Suppressor macrophage (primary cell): ENCODE data around the gene SP6.

Experiments used
- DNase-seq, 4 experiments: peaks; one replicate each; pipeline ENCODE4 v3.0.0-alpha.2; 2020 to 2022
- total RNA-seq, 17 experiments: gene quantifications; one replicate each; lab custom pipeline; 2026; ENCODE audit warnings: mixed read lengths in 6 of 17, inconsistent platforms in 3 of 17; lab: John Stamatoyannopoulos, UW

Gene SP6
- 0 to 1.1 (median 0.05) reads per million in 17 experiments for total RNA-seq

DNA sequence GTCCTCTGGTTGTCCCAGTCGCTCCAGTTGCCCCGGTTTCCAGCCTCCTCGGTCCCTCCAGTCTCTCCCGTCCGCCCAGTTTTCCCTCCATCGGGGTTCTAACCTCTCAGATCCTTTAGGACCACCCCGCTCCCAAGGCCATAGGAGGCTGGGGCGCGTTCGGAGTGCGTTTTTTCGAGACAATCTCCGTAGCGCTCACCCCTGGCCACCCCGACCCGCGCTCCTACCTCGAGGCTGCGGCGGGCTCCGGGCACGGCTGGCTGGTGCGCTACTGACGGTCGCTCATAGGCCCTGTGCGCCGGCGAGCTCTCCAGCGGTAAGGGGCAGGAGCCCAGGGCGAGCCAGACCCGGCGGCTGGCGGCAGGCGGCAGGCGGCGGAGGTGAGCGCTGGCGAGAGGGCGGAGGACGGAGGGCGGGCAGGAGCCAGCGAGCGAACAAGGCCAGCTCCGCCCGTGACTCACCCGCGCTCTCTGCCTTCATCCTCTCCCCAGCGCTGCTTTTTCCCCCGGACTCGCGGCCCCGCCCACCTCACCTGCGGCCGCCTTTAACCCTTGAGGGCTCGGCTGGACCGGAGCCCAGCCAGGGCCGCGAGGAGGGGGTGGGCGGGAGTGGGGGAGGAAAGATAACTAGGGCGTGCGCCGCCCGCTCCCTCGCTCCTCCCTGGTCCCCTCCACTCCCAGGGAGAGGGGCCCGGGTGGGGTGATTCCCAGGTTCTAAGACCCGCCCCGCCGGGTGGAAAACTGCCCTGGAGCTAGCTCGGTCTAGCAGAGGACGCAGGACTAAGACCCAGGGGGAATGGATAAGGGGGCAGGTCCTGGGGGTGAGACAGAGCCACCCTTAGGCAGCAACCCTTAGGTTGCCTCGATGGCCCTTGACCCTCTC lies at the start of gene SP6:
TSS of gene SP6 (minus strand) at position 472 of the 882 bp plus-strand sequence. CDS start 2,734 bp downstream, outside the sequence.
- peak in 3 of 4 experiments; percentile 26 to 64 (median 46) for DNase-seq

DNA sequence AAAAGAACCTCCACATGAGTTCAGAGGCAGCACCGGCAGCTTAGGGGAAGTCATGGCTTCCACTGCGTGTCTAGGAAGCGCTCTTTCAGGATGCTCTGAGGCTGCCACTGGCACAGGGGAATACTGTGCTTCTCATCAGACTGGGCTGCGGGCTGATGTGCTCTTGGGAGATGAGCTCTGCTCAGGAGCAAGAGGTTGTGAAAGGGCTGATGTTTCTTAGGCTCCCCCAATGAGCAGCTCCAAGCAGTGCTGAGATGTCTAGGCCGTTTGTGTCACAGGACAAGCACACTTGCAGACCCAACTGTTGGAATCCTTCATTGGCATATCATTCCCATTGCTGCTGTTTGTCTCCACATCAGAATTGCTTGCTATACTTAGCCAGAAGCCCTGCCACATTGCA lies 48.7 kb upstream of the SP6 start:
- DNase-seq = no peak

GRCh38 chr17:47898241-47898640 lies 47.3 kb upstream of the SP6 start:
- DNase-seq = peak; percentile 56 to 85 (median 76)

DNA sequence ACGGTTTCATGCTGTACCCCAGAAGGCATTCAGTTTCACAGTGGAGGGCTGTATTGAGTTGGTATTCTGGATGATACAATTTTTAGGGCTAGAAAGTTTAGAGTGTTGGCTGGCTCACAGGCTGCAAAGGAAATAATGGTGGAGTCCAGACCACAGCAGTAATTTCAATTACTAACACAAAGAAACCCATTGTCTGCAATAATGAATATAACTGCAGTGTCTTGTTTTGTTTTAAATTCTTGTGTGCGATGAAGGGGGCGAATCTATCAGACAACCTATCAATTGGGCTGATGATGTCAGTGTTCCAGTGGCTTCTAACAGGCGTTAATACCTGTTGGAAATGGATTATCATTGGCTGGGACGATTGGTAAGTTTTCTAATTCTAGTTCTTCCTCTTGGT lies 46.6 kb upstream of the SP6 start:
- DNase-seq = no peak

- peak in 1 of 4 experiments; percentile 14 for DNase-seq
Measured at GRCh38 chr17:47896672-47897490, 45.9 kb upstream of the SP6 start.

GRCh38 chr17:47895856-47896671 lies 45.1 kb upstream of the SP6 start, which contains the start of gene SP2:
TSS of gene SP2 (plus strand) at chr17:47896236. CDS start at chr17:47896287, 51 bp downstream.
- peak; percentile 99 to 100 (median 100) for DNase-seq

- DNase-seq = peak; percentile 43 to 62 (median 49)
Measured at GRCh38 chr17:47895347-47895855, 44.4 kb upstream of the SP6 start.

- no peak for DNase-seq
Measured at GRCh38 chr17:47894498-47895346, 43.8 kb upstream of the SP6 start.

DNA sequence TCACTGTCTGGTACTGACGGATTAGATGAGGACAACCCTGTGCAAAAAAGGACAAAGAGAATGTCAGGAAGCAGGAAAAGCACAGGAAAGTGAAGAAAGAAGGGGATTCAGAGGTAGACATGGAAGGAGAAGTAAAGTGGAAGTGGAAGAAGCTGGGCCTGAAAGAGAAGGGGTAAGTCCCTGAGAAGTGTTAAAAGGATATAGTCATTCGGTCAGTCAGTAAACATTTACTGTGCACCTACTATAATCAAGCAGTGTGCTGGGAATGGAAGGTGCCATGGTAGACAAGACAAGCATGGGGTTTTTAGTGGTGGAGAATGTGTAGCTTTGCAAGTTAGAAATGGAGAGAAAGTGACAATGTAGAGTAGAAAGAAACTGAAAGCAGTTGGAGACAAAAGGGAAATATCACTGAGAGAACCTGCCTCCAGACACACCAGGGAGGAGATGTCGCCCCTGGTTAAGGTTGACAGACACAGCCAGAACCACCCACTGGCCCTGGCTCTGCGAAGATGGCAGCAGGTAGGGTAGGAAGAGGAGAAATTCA lies 40.7 kb upstream of the SP6 start:
- DNase-seq = no peak

DNA sequence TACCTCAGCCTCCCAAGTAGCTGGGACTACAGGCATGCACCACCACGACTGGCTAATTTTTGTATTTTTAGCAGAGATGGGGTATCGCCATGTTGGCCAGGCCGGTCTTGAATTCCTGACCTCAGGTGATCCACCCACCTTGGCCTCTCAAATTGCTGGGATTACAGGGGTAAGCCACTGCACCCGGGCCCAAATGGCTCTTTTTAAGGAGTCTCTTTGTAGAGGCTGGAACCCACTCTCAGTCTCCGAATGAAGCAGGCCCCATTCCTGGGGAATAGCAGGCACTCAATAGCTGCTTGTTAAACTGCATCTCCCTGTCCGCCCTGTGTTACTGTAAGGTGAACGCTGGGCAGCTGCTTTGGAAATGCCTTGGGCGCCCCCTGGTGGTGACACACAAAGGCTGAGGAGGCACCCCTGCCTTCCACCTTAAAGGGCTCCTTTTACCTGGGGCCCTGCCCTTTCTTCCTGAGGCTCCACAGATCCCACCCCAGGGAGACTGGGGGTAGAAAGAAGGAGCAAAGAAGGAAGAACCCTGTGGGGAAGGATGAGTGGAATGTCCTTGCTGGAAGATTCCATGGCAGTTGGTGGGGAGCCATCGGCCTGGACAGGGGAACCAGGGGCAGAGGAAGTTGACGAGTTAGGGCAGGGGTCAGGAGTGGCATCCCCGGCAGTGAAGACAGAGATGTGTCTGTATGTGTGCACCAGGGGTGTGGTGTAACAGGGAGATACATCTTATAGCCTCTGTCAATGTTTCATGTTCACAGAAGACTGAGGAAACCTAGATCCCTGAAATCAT lies 39.0 kb upstream of the SP6 start:
- peak; percentile 84 to 92 (median 88) for DNase-seq

GRCh38 chr17:47888293-47888692 lies 37.3 kb upstream of the SP6 start:
- no peak for DNase-seq

DNA sequence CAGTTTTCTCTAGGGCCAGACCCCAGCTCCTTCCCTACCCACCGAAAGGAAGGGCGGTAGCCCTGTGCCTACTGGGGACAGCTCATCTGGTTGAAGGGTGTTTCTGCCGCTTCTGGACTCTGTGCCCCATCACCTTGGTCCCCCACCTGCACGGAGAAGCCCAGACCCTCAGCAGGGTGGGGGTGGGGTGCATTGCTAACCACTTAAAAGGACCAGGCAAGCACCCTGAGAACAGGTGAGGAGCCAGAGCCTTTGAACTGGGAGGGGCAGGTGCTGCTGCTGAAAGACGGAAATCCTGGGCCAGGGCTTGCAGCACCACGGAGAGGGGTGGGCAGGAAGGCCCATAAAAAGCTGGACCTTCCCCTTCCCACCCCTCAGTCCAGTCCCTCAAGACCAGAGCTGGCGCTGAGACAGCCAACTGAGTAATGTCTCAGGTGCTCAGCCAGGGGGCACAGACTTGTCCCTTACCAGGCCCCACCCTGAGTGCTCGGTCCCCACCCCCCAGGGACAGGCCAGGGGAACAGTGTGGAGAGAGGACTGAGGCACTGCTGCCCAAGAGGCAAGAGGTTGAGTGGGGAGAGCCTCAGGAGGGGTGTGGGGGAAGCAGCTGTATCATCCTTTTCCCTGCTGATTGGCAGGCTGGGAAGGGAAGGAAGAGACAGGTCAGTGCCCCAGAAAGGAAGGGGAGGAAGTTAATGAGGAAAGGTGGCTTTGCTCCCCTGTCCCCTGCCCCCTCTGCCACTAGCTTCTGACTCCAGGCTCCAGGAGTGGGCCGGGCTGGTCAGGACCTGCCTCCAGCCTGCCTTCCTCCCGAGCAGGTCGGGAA lies 34.2 kb upstream of the SP6 start:
- DNase-seq = no peak

GRCh38 chr17:47884427-47884740 lies 33.4 kb upstream of the SP6 start:
- no peak for DNase-seq

DNA sequence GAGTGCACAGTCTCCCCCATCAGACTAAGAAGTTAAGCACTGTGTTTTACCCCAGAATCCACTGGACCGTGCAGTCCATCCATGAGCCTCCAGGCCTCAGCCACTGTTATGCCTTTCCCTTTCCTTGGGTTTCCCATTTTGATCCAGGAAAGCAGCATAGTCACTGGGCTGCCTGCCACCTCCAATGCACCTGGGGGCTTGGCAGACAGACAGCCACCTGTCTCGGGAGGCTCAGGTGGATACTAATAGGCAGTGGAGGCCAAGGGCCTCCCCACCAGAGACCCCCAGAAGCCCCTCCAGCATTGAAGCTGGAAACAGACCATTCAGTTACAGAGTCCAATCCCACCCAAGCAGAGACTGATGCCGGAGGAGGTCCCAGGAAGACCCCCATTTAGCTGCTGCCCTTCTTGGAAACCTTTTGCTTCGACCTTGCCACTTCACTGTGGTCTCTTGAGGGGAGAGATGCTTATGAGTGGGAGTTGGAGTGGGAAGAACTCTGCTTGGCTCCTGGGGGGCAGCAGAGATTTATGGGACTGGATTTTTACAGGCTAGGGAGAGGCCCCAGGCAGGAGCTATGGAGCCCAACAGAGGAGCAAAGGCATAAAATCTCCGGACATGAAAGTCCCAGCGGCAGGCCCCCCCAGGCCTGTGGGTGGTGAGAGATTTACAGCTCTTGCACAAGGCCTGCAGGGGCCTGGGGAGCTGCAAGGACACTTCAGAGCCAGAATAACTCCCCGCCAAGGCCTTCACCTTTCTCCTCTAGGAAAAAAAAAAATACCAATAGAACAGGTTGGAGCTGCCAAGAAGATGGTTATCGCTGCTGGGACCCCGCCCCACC lies 32.8 kb upstream of the SP6 start:
- DNase-seq = no peak

DNA sequence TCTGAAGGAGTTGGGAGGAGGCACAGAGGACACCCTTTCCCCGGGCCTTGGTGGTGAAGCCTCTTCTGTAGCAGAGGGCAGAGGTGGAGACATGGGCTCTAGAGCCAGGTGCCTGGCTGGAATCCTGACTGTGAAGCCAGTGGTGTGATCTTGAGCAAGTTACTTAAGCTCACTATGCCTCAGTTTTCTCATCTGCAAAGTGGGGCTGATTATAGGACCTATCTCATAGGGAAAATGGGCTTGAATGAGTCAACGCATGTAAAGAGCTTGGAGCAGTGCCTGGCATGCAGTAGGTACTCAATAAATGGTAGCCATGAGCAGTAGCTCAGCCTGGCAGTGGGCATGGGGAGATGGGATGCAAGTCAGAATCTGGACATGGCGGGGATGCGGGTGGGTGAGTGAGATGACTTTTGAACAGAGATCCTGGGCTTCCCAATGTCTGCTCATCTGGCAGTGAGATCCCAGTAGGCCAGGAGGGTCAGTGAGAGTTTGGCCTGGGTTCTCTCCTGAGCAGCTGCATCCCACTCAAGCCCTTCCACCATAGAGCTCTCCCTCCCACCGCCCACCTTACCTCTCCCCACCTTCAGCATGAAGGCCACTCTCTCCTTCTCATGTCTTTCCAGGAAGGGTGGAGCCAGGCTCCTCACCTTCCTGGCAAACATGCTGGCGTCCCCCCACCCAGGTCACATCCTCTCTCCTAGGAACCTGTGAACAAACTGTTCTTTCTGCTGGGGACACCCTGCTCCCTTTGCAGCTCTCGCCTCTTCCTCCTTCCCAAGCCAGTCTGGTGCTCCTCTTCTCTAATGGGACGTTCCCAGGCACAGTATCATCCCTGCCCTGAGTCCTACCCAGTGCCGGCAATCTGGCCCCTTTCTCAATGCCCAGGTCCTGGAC lies 32.0 kb upstream of the SP6 start:
- DNase-seq = no peak

DNA sequence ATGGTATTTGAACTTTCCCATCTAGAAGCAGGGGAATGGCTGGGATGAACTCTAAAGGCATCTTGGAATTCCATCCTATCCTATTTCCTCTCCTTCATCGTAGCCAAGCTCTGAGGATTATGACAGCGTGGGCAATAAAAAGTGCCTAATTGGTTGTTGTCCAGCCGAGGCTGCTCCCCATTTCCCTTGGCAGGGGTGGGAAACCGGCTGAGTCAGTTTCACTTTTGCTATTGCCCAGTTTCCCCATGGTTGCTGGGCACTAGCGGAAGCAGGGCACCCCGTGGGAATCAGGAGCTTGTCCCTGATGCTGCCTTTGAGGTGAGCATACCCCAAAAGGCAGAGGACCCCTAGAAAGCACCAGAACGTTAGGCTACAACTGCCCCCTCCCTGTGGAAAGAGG lies 31.3 kb upstream of the SP6 start:
- peak; percentile 45 to 67 (median 58) for DNase-seq

DNA sequence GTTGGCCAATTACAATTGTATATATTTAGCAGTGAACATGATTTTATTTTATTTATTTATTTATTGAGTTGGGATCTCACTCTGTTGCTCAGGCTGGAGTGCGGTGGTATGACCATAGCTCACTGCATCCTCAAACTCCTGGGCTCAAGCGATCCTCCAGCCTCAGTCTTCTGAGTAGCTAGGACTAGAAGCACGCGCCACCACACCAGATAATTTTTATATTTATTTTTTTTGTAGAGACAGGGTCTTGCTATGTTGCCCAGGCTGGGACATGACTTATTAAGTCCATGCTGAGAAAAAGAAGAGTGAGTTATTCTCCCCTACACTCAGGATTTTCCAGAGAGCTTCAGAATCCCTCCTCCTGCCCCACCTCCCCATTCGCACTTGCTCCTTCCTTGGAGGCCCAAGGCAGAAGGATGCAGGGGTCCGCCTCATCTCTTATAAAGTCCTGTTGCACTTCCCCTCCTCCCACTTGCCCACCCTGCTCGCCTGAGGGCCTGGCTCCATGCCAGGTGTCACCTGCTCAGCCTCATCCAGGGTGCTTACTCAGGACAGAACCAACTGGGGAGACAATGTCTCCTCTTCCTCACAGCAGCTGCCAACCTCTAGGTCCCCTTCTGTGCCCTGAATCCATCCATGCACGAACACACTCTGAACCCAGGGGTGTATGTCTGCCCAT lies 29.0 kb upstream of the SP6 start:
- DNase-seq = no peak
